ENCODE results near the gene DDX42.
"Not testable (repeated sequence)": the region's sequence is repeated elsewhere in the genome, so short reads cannot be mapped to it uniquely, and the experiment has no call there.

The DDX42 gene

DNA sequence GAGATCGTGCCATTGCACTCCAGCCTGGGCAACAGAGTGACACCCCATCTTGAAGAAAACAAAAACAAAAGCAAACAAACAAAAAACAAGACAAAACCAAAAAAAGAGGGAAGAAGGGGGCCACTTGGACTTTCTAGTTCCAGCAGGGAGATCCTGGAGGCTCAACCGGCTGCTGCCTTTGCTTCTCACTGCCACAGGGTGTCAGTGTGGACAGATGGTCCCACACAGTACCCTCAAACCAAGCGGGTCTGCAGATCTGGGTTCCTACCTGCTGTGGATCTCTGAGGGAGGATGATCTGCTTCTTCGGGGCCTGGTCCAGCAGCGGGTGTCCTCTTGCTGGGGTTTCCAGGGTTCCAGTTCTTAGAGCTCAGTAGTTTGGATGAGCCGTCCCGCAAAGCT is 92.7 kb downstream of the DDX42 start:
- H3K27ac ChIP-seq (ENCODE audit: low read length); H3K9ac ChIP-seq (ENCODE audit: low read length); H3K36me3 ChIP-seq (ENCODE audit: control insufficient read depth, low read depth, low read length); H3K9me3 ChIP-seq (ENCODE audit: control insufficient read depth, low read depth, low read length); H3K4me1 ChIP-seq (ENCODE audit: control insufficient read depth, low read depth, low read length); H3K4me3 ChIP-seq (ENCODE audit: low read length); H3K27me3 ChIP-seq (ENCODE audit: control insufficient read depth, insufficient read depth, low read length): not testable (repeated sequence)

Data from iPS-18a (cell line).